ENCODE data around the gene EN2.

EN2 gene

DNA sequence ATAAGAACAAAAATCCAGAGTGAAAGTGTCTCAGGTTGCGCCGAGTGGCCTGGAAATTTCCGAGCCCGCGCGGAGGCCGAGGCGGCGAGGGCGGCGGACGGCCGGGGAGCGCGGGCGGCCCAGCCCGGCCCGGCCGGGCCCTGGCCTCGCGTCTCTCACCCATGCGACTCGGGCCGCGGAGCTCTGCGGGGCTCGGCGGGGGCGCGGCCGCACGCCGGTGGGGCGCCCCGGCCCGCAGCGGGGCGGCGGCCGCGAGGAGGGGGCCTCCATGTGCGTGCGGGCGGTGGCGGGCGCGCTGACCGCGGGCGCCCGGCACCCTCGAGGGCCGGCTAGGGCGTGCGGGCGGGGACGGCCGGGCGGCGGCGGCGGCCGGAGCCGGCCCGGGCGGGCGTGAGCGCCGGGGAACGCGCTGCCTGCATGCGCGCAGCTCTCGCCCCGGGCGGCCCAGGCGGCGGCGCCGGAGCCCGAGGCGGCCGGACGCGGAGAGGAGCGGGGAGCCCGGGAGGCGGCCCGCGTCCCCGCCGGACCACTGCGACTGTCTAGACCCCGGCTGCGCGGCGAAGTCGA is 302 bp upstream of the EN2 start:
- 1% methylated on average over 98 of the region's 98 CpGs for WGBS, 2 experiments
- Histone ChIP-seq H3K4me3 (ENCODE audit: insufficient read depth, low read depth, low read length) (no peak overlapping the region), H3K9me3 (ENCODE audit: control insufficient read depth, low read length) (no peaks in the 10 kb centered on the region), H3K27me3 (ENCODE audit: control insufficient read depth, insufficient read depth, low read length, poor library complexity, severe bottlenecking) (peaks cover 98% of the 10 kb centered on the region), H3K36me3 (ENCODE audit: control insufficient read depth, insufficient read depth, low read length) (no peaks in the 10 kb centered on the region), H3K4me1 (ENCODE audit: control insufficient read depth, insufficient read depth, low read length) (peaks cover 16% of the 10 kb centered on the region), H3K27ac (ENCODE audit: insufficient read depth, low read depth, low read length, poor library complexity, severe bottlenecking) (no peak overlapping the region)

DNA sequence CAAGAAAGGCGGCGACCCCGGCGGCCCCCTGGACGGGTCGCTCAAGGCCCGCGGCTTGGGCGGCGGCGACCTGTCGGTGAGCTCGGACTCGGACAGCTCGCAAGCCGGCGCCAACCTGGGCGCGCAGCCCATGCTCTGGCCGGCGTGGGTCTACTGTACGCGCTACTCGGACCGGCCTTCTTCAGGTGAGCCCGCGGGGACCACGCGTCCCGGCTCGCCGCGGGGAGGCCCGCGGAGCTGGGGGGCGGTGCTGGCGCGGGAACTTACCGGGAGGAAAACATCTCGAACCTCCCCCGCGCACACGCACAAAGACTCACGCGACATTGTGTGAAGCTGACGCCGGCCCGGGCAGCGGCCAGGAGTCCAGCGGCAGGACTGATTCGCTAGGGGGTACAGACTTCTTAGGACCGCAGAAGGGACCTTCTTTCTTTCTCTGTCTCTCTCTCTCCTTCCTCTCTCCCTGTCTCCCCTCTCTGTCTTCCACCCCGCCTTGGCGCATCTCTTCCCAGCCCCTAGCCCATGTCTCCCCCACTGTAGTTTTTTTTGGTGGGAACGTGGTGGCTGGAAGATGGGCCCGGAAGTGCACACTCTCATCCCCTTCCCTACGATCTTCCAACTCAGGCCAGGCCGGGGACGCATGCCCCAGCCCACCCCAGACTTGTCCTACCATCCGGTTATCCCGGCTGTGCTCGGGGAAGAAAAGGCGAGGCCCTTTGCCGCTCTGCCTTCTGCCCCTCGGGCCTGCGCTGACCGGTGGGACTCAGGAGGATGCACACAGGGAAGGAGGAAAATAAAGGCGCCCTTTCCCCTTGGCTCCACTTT is 1.2 kb downstream of the EN2 start:
- Histone ChIP-seq H3K9me3 (ENCODE audit: control insufficient read depth, low read length) (no peaks in the 10 kb centered on the region), H3K27me3 (ENCODE audit: control insufficient read depth, insufficient read depth, low read length, poor library complexity, severe bottlenecking) (peaks cover 98% of the 10 kb centered on the region), H3K4me1 (ENCODE audit: control insufficient read depth, insufficient read depth, low read length) (peaks cover 16% of the 10 kb centered on the region), H3K36me3 (ENCODE audit: control insufficient read depth, insufficient read depth, low read length) (no peaks in the 10 kb centered on the region), H3K4me3 (ENCODE audit: insufficient read depth, low read depth, low read length) (no peak overlapping the region), H3K27ac (ENCODE audit: insufficient read depth, low read depth, low read length, poor library complexity, severe bottlenecking) (no peak overlapping the region)
- 2% methylated on average over 68 of the region's 68 CpGs for WGBS, 2 experiments

DNA sequence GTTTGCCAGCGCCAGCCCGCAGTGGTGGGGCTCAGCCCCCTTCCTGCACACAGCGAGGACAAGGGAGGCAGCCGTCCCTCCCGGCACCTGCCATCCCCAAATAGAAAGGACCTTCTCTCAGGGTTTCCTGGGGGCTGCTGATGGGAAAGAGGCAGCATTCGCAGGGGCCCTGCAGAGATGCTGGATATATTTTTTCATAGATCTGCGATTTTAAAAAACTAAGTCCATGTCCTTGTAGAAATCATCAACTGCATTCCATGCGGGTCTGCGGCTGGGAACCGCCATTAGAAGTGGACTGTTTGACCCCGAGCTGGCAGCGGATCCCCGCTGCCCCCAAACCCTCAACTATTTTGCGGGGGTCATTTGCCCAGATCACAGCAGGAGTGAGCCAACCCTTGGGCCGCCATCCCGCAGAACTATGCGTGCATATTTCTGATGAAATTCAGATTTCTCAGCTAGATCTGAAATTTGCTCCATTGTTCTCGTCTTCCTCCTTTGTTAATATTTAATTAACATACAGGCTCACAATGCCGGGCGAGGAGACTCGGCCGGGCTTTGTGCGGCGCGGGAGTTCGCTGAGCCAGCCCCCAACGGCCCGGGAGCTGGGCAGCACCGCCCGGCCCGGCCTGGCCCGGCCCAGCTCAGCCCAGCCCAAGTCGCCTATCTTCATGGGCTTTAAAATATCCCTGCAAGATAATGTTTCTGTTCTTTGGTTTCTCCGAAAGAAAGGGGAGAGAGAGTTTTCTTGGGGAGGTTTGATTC is 2.0 kb downstream of the EN2 start:
- Histone ChIP-seq H3K36me3 (ENCODE audit: control insufficient read depth, insufficient read depth, low read length) (no peaks in the 10 kb centered on the region), H3K27me3 (ENCODE audit: control insufficient read depth, insufficient read depth, low read length, poor library complexity, severe bottlenecking) (peaks cover 98% of the 10 kb centered on the region), H3K9me3 (ENCODE audit: control insufficient read depth, low read length) (no peaks in the 10 kb centered on the region), H3K4me1 (ENCODE audit: control insufficient read depth, insufficient read depth, low read length) (peaks cover 16% of the 10 kb centered on the region), H3K27ac (ENCODE audit: insufficient read depth, low read depth, low read length, poor library complexity, severe bottlenecking) (no peak overlapping the region), H3K4me3 (ENCODE audit: insufficient read depth, low read depth, low read length) (no peak overlapping the region)
- 1 to 3% methylated on average over 34 of the region's 34 CpGs for WGBS, 2 experiments

DNA sequence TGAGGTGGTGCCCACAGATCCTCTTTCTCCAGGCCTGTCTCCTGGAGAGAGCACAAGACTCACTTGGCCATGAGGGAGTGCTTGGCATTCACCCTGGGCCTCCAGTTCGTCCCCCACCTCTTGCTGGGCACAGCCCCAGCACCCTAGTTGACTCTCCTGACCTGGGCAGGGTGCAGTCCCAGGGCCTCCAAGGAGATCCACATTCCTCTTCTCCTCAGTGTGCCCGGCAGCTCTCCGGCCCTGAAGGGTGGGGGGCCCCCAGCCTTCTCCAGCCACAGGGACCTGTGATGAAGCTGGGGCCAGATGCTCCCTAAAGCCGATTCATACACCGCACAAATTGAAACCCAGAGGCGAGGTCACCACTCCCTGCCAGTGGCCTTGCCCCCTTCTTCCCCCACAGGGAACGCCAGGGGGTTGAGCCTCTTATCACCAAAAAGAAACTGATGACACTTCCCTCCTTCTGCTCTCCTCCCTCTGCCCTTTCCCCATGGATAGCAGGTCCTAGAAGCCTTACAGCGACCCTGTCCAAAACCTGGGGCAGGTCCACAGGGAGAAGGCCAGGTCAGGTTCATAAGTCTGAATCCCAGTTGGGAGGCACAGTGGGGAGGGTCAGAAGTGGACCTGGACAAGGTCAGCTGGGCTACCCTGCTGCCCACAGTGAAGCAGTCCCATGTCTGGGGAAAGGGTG is 3.1 kb downstream of the EN2 start:
- Histone ChIP-seq H3K9me3 (ENCODE audit: control insufficient read depth, low read length) (no peaks in the 10 kb centered on the region), H3K36me3 (ENCODE audit: control insufficient read depth, insufficient read depth, low read length) (no peaks in the 10 kb centered on the region), H3K4me1 (ENCODE audit: control insufficient read depth, insufficient read depth, low read length) (peaks cover 16% of the 10 kb centered on the region), H3K27ac (ENCODE audit: insufficient read depth, low read depth, low read length, poor library complexity, severe bottlenecking) (no peak overlapping the region), H3K27me3 (ENCODE audit: control insufficient read depth, insufficient read depth, low read length, poor library complexity, severe bottlenecking) (peaks cover 98% of the 10 kb centered on the region), H3K4me3 (ENCODE audit: insufficient read depth, low read depth, low read length) (no peak overlapping the region)
- 11% methylated on average over 8 of the region's 8 CpGs for whole genome bisulfite sequencing, 2 experiments

DNA sequence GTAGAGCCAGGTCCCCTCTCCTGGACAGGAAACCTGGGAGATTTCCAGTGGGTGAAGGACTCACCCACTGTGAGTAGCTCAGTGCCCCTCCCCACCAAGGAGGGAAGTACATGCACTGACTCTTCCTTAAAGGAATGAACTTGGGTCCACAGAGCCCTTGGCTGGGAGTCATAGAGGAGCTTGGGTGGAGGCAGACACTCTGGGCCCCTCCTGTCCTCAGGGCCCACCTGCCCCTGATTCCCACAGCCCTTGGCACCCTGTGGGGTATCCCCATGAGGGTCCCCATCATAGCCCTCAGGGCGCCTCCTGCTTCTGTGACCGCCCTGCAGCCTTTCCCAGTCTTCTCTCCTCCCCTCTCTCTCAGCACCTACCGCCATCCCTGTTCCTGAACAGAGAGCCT is 3.7 kb downstream of the EN2 start:
- H3K4me1 ChIP-seq (ENCODE audit: control insufficient read depth, insufficient read depth, low read length): peaks cover 16% of the 10 kb centered on the region
- H3K27ac ChIP-seq (ENCODE audit: insufficient read depth, low read depth, low read length, poor library complexity, severe bottlenecking): no peak overlapping the region
- H3K36me3 ChIP-seq (ENCODE audit: control insufficient read depth, insufficient read depth, low read length): no peaks in the 10 kb centered on the region
- no peaks in the 10 kb centered on the region for H3K9me3 ChIP-seq (ENCODE audit: control insufficient read depth, low read length)
- no peak overlapping the region for H3K4me3 ChIP-seq (ENCODE audit: insufficient read depth, low read depth, low read length)
- 5 to 6% methylated on average over 3 of the region's 3 CpGs for WGBS, 2 experiments
- peaks cover 98% of the 10 kb centered on the region for H3K27me3 ChIP-seq (ENCODE audit: control insufficient read depth, insufficient read depth, low read length, poor library complexity, severe bottlenecking)

DNA sequence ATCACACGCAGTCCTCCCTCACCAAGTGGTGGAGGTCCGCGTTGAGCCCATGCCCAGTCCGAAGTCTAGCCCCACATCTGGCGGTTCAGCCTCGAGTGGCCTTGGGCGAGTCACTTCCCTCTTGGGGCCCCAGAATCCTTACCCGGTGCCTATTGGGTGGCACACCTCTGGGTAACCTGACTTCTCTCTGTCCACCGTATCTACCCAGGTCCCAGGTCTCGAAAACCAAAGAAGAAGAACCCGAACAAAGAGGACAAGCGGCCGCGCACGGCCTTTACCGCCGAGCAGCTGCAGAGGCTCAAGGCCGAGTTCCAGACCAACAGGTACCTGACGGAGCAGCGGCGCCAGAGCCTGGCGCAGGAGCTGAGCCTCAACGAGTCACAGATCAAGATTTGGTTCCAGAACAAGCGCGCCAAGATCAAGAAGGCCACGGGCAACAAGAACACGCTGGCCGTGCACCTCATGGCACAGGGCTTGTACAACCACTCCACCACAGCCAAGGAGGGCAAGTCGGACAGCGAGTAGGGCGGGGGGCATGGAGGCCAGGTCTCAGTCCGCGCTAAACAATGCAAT is 4.3 kb downstream of the EN2 start:
- H3K9me3 ChIP-seq (ENCODE audit: control insufficient read depth, low read length): no peaks in the 10 kb centered on the region
- H3K27me3 ChIP-seq (ENCODE audit: control insufficient read depth, insufficient read depth, low read length, poor library complexity, severe bottlenecking): peaks cover 98% of the 10 kb centered on the region
- 9% methylated on average over 30 to 33 of the region's 33 CpGs for WGBS, 2 experiments
- no peak overlapping the region for H3K27ac ChIP-seq (ENCODE audit: insufficient read depth, low read depth, low read length, poor library complexity, severe bottlenecking)
- H3K36me3 ChIP-seq (ENCODE audit: control insufficient read depth, insufficient read depth, low read length): no peaks in the 10 kb centered on the region
- no peak overlapping the region for H3K4me3 ChIP-seq (ENCODE audit: insufficient read depth, low read depth, low read length)
- peaks cover 16% of the 10 kb centered on the region for H3K4me1 ChIP-seq (ENCODE audit: control insufficient read depth, insufficient read depth, low read length)

DNA sequence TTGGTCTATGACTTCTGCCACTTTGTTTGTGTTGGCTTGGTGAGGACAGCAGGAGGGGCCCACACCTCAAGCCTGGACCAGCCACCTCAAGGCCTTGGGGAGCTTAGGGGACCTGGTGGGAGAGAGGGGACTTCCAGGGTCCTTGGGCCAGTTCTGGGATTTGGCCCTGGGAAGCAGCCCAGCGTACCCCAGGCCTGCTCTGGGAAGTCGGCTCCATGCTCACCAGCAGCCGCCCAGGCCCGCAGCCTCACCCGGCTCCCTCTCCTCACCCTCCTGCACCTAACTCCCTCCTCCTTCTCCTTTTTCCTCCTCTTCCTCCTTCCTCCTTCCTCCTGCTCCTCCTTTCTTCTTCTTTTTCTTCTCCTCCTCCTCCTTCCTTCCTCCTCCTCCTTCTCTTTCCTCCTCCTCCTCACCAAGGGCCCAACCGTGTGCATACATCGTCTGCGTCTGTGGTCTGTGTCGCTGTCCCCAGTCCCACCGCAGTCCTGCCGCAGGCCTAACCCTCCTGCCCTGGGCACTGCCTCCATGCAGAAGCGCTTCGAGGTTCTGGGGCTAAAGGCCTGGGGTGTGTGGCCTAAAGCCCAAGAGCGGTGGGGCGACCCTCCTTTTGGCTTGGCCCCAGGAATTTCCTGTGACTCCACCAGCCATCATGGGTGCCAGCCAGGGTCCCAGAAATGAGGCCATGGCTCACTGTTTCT is 5.3 kb downstream of the EN2 start:
- Histone ChIP-seq H3K4me3 (ENCODE audit: insufficient read depth, low read depth, low read length) (no peak overlapping the region), H3K4me1 (ENCODE audit: control insufficient read depth, insufficient read depth, low read length) (peaks cover 16% of the 10 kb centered on the region), H3K27me3 (ENCODE audit: control insufficient read depth, insufficient read depth, low read length, poor library complexity, severe bottlenecking) (peaks cover 100% of the 10 kb centered on the region), H3K36me3 (ENCODE audit: control insufficient read depth, insufficient read depth, low read length) (no peaks in the 10 kb centered on the region), H3K27ac (ENCODE audit: insufficient read depth, low read depth, low read length, poor library complexity, severe bottlenecking) (no peak overlapping the region), H3K9me3 (ENCODE audit: control insufficient read depth, low read length) (no peaks in the 10 kb centered on the region)
- 4 to 5% methylated on average over 15 of the region's 15 CpGs for WGBS, 2 experiments

DNA sequence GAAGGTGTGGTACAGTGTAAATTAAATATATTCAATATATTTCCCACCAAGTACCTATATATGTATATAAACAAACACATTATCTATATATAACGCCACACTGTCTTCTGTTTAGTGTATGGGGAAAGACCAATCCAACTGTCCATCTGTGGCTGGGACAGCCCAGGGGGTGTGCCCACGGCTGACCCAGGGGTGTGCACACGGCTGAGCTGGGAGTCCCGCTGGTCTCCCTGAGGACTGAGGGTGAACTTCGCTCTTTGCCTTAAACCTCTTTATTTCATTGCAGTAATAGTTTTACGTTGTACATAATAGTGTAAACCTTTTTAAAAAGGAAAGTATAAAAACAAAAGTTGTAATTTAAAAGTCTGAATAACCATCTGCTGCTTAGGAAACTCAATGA is 6.3 kb downstream of the EN2 start:
- H3K27ac ChIP-seq (ENCODE audit: insufficient read depth, low read depth, low read length, poor library complexity, severe bottlenecking): no peak overlapping the region
- peaks cover 23% of the 10 kb centered on the region for H3K4me1 ChIP-seq (ENCODE audit: control insufficient read depth, insufficient read depth, low read length)
- no peak overlapping the region for H3K4me3 ChIP-seq (ENCODE audit: insufficient read depth, low read depth, low read length)
- peaks cover 100% of the 10 kb centered on the region for H3K27me3 ChIP-seq (ENCODE audit: control insufficient read depth, insufficient read depth, low read length, poor library complexity, severe bottlenecking)
- H3K9me3 ChIP-seq (ENCODE audit: control insufficient read depth, low read length): no peaks in the 10 kb centered on the region
- H3K36me3 ChIP-seq (ENCODE audit: control insufficient read depth, insufficient read depth, low read length): no peaks in the 10 kb centered on the region
- 9 to 17% methylated on average over 4 of the region's 6 CpGs for WGBS, 2 experiments

DNA sequence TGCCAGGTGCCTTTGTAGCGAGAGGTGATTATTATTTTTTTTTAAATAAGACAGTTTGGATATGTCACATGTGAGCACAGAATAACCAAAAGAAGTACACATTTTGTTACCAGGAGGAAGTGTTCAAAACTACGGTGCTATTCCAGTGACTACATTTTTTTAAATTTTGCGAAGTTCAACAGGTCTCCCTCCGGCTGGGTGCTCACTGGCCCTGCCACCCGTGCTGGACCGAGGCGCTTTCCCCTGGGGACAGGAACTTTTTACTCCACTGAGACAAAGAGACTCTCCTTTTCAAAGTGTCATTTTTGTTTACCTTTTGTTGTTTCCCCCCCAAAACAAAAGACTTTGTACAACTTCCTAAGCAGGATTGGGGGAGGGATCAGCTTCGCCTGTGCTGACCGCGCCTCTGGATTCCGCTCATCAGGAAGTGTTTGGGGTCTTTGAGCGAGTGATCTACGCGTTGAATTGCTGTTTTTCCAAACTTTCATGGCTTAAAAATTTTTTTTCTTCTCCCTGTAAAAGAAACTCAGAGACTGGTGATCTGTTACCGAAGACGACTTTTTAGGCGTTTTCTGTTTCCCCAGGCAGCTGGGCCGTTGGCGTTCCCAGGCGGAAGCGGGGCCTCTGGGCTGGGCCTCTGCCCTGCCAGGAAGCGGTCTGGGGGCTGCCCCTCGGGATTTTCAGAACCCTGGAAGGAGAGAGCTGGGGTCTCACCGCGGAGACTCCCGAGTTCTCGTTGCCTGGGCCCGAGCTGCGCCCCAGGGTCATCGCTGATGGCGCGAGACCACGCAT is 7.2 kb downstream of the EN2 start:
- Histone ChIP-seq H3K27ac (ENCODE audit: insufficient read depth, low read depth, low read length, poor library complexity, severe bottlenecking) (no peak overlapping the region), H3K27me3 (ENCODE audit: control insufficient read depth, insufficient read depth, low read length, poor library complexity, severe bottlenecking) (peaks cover 100% of the 10 kb centered on the region), H3K4me3 (ENCODE audit: insufficient read depth, low read depth, low read length) (no peak overlapping the region), H3K36me3 (ENCODE audit: control insufficient read depth, insufficient read depth, low read length) (no peaks in the 10 kb centered on the region), H3K4me1 (ENCODE audit: control insufficient read depth, insufficient read depth, low read length) (peaks cover 15% of the 10 kb centered on the region), H3K9me3 (ENCODE audit: control insufficient read depth, low read length) (no peaks in the 10 kb centered on the region)
- WGBS, 2 experiments: 6 to 7% methylated on average over 32 to 33 of the region's 33 CpGs

All from ectodermal cell (in vitro differentiated cells).